CD4-positive, alpha-beta T cell (primary cell): Measurements from ENCODE around the gene WNK3. TPM values are rescaled to one million over a fixed set of nuclear protein-coding genes. Genes with fewer than 3 reads are reported as not detected.

Experiments used
- ATAC-seq: fragments of 200-7000 bp; cut with Tn5 transposase; one replicate; pipeline ENCODE4 v1.10.0; 2022; ENCODE audit warnings: mild to moderate bottlenecking; ENCODE audit not compliant: poor library complexity
- CTCF ChIA-PET: fragments of 350-600 bp; sonication (Branson Sonifier 250); formaldehyde crosslinking; loops from one replicate; lab custom pipeline; 2021; ENCODE audit warnings: antibody characterized with exemption, inconsistent platforms; lab: Charles Lee
- POLR2A ChIA-PET: fragments of 350-600 bp; sonication (Branson Sonifier 250); formaldehyde crosslinking; loops from one replicate; lab custom pipeline; 2021; ENCODE audit warnings: antibody characterized with exemption, inconsistent platforms; lab: Charles Lee
- DNase-seq, 14 experiments: peaks; one replicate each; pipeline ENCODE4 v3.0.0-alpha.2; 2013 to 2020; ENCODE audit warnings: mixed read lengths in 2 of 14
- H3K27ac ChIP-seq, 2 donors: one replicate each; pipeline versions ENCODE4 v1.5.1 to v1.7.0; 2013; ENCODE audit warnings: low read length in 2 of 2, low read depth in 1 of 2, mild to moderate bottlenecking in 1 of 2
- H3K27me3 ChIP-seq, 2 experiments: 1 replicate in 1 of 2; 2 replicates in 1 of 2; pipeline versions ENCODE4 v1.6.1 to v1.7.0; 2013; ENCODE audit warnings: low read length in 2 of 2, control low read depth in 1 of 2, mild to moderate bottlenecking in 1 of 2, moderate library complexity in 1 of 2; ENCODE audit not compliant: insufficient read depth in 2 of 2, control insufficient read depth in 1 of 2
- H3K36me3 ChIP-seq: one replicate; pipeline ENCODE4 v1.6.1; 2013; ENCODE audit warnings: low read length, control low read depth; ENCODE audit not compliant: insufficient read depth
- H3K4me1 ChIP-seq: one replicate; pipeline ENCODE4 v1.6.1; 2013; ENCODE audit warnings: low read length, control low read depth; ENCODE audit not compliant: insufficient read depth
- H3K4me3 ChIP-seq: one replicate; pipeline ENCODE4 v1.5.1; 2013; ENCODE audit warnings: mild to moderate bottlenecking, low read length, moderate library complexity
- H3K9me3 ChIP-seq, 2 experiments: 1 replicate in 1 of 2; 2 replicates in 1 of 2; pipeline versions ENCODE4 v1.6.1 to v1.7.0; 2013; ENCODE audit warnings: low read length in 2 of 2, mild to moderate bottlenecking in 2 of 2, control low read depth in 1 of 2, moderate library complexity in 1 of 2; ENCODE audit not compliant: control insufficient read depth in 1 of 2, insufficient read depth in 1 of 2
- H3K27ac Mint-ChIP-seq: one replicate; pipeline ENCODE4 v1.8.0; 2020; ENCODE audit warnings: mixed read lengths
- H3K27me3 Mint-ChIP-seq: one replicate; pipeline ENCODE4 v1.8.0; 2021; ENCODE audit warnings: mixed read lengths
- H3K36me3 Mint-ChIP-seq: one replicate; pipeline ENCODE4 v1.8.0; 2021; ENCODE audit warnings: low read depth, mixed read lengths
- H3K4me1 Mint-ChIP-seq: one replicate; pipeline ENCODE4 v1.8.0; 2021; ENCODE audit warnings: low read depth, mixed read lengths
- H3K4me3 Mint-ChIP-seq: one replicate; pipeline ENCODE4 v1.8.0; 2020; ENCODE audit warnings: mild to moderate bottlenecking, mixed read lengths
- H3K9me3 Mint-ChIP-seq: one replicate; pipeline ENCODE4 v1.8.0; 2020; ENCODE audit warnings: mixed read lengths
- CTCF ChIP-seq: fragments of 200-600 bp; IDR thresholded peaks from one replicate; pipeline ENCODE4 v1.8.0; 2022; ENCODE audit warnings: antibody characterized with exemption, mild to moderate bottlenecking
- intact Hi-C, 2 experiments: fragments of 100-400 bp; cut with DNase I in 1 of 2; cut with micrococcal nuclease in 1 of 2; formaldehyde crosslinking; loops; one replicate each; pipeline versions ENCODE4 v1.15.1 to v1.9.0; 2023 to 2025; cut with DNase I, micrococcal nuclease
- total RNA-seq, 174 experiments: library from RNA in 2 of 174; stranded (reverse) in 2 of 174; gene quantifications; one replicate each; pipeline ENCODE4 v1.2.3 and lab custom pipeline; 2021 to 2026

WNK3 gene
- total RNA-seq, 2 experiments from 2014 or later, result 0.16 to 0.25 TPM

- Histone ChIP-seq H3K4me1 (no peaks in the 10 kb centered on the region), H3K36me3 (no peaks in the 10 kb centered on the region), H3K27me3 (no peaks in the 10 kb centered on the region), H3K9me3 (no peaks in the 10 kb centered on the region), H3K4me3 (no peak overlapping the region), H3K27ac (no peak overlapping the region)
- POLR2A ChIA-PET, result no interaction called here
- DNase-seq (no peak), ATAC-seq (no peak)
- H3K9me3 Mint-ChIP-seq, result no peaks in the 10 kb centered on the region
- no peaks in the 10 kb centered on the region for H3K27me3 Mint-ChIP-seq
- H3K36me3 Mint-ChIP-seq, result no peaks in the 10 kb centered on the region
- CTCF ChIA-PET, result no interaction called here
- H3K4me3 Mint-ChIP-seq, result no peak overlapping the region
- no peaks in the 10 kb centered on the region for H3K4me1 Mint-ChIP-seq
- intact Hi-C loops, result no loop called here
- no peak for TF ChIP-seq CTCF
- no peak overlapping the region for H3K27ac Mint-ChIP-seq
Measured at GRCh38 chrX:54325077-54325476, 32.8 kb downstream of the WNK3 start.

- intact Hi-C loops, result no loop called here
- ATAC-seq (no peak), DNase-seq (no peak)
- Histone ChIP-seq H3K27me3 (no peaks in the 10 kb centered on the region), H3K4me3 (no peak overlapping the region), H3K9me3 (no peaks in the 10 kb centered on the region), H3K27ac (no peak overlapping the region), H3K36me3 (no peaks in the 10 kb centered on the region), H3K4me1 (no peaks in the 10 kb centered on the region)
- H3K27me3 Mint-ChIP-seq, result no peaks in the 10 kb centered on the region
- no peaks in the 10 kb centered on the region for H3K36me3 Mint-ChIP-seq
- no peak overlapping the region for H3K27ac Mint-ChIP-seq
- no peaks in the 10 kb centered on the region for H3K4me1 Mint-ChIP-seq
- H3K9me3 Mint-ChIP-seq, result no peaks in the 10 kb centered on the region
- no peak for TF ChIP-seq CTCF
- POLR2A ChIA-PET, result no interaction called here
- H3K4me3 Mint-ChIP-seq, result no peak overlapping the region
- CTCF ChIA-PET, result no interaction called here
Measured at GRCh38 chrX:54320067-54320466, 37.8 kb downstream of the WNK3 start.

GRCh38 chrX:54306379-54306778 lies 51.5 kb downstream of the WNK3 start:
- Mint-ChIP-seq H3K36me3 (no peaks in the 10 kb centered on the region), H3K9me3 (no peaks in the 10 kb centered on the region), H3K4me1 (no peaks in the 10 kb centered on the region), H3K4me3 (no peak overlapping the region), H3K27me3 (no peaks in the 10 kb centered on the region), H3K27ac (no peak overlapping the region)
- ChIA-PET CTCF (no interaction called here), POLR2A (no interaction called here)
- H3K4me1 ChIP-seq, result no peaks in the 10 kb centered on the region
- no peaks in the 10 kb centered on the region for H3K27me3 ChIP-seq
- ATAC-seq (no peak), DNase-seq (no peak)
- H3K9me3 ChIP-seq, result no peaks in the 10 kb centered on the region
- no peaks in the 10 kb centered on the region for H3K36me3 ChIP-seq
- TF ChIP-seq CTCF, result no peak
- no peak overlapping the region for H3K27ac ChIP-seq
- intact Hi-C loops, result no loop called here
- H3K4me3 ChIP-seq, result no peak overlapping the region
